HG03469 (cell line): ENCODE results near the gene PPT1.

Experiments
- ATAC-seq: cut with Tn5 transposase; IDR thresholded peaks from one replicate; pipeline ENCODE4 v1.9.1; 2021; ENCODE audit warnings: mild to moderate bottlenecking, moderate library complexity, moderate number of reproducible peaks; ENCODE audit not compliant: unreplicated experiment

PPT1 gene

GRCh38 chr1:40032240-40032891 is 64.7 kb downstream of the PPT1 start:
- ATAC-seq, result no peak

GRCh38 chr1:40030528-40031135 is 66.4 kb downstream of the PPT1 start:
- no peak for ATAC-seq

GRCh38 chr1:40029608-40030007 is 67.4 kb downstream of the PPT1 start:
- no peak for ATAC-seq

GRCh38 chr1:40027647-40028046 is 69.4 kb downstream of the PPT1 start:
- no peak for ATAC-seq

GRCh38 chr1:40024671-40025070 is 72.4 kb downstream of the PPT1 start:
- no peak for ATAC-seq

GRCh38 chr1:40023379-40023944 is 73.6 kb downstream of the PPT1 start:
- ATAC-seq, result no peak
